A549 treated with GW870086 at 1 μM for 4 hours (cell line): ENCODE measurements around the gene NTSR2. TPM values are rescaled to one million over a fixed set of nuclear protein-coding genes. Genes with fewer than 3 reads are reported as not detected.

Experiments
- total RNA-seq: library from RNA; stranded (reverse); fragments of 200-300 nt; extraction: Qiagen RNA extraction; gene quantifications from 5 replicates; pipeline ENCODE4 v1.2.3, GENCODE V29; 2022; ENCODE audit warnings: low read depth

The NTSR2 gene
- not detected in 5 replicates for total RNA-seq

GRCh38 chr2:11669454-11670291 lies at the start of gene NTSR2:
NTSR2 (minus strand) TSS chr2:11670195; CDS start chr2:11670129, 66 bp downstream.

Other genes starting within 250 kb of the NTSR2 start
- 24.0 to 26.4 TPM (median 24.3 TPM) in 5 replicates for gene E2F6, start 204.0 kb downstream of the NTSR2 start, total RNA-seq
- gene GREB1, start 136.2 kb downstream of the NTSR2 start, total RNA-seq: 1.7 to 3.7 TPM (median 3.0 TPM) in 5 replicates
- gene LPIN1, start 76.4 kb upstream of the NTSR2 start, total RNA-seq: 8.7 to 11.3 TPM (median 9.1 TPM) in 5 replicates